ENCODE data around the gene TNFAIP8L3. TPM values are rescaled to one million over a fixed set of nuclear protein-coding genes. Genes with fewer than 3 reads are reported as not detected.

Gene TNFAIP8L3
- total and polyA plus RNA-seq, 7 experiments from 2014 or later = not detected

- no peaks in the 10 kb centered on the region for H3K9me3 Mint-ChIP-seq
- H3K4me1 Mint-ChIP-seq = peaks cover 0 to 38% (median 18%) of the 10 kb centered on the region in 7 donors
- DNase-seq (no peak), ATAC-seq (no peak)
- no peaks in the 10 kb centered on the region for H3K9me3 ChIP-seq (ENCODE audit: control insufficient read depth in 2 of 3, low read length in 3 of 3)
- H3K27me3 ChIP-seq (ENCODE audit: control insufficient read depth in 2 of 2, insufficient read depth in 2 of 2, low read length in 2 of 2) = no peaks in the 10 kb centered on the region
- H3K27me3 Mint-ChIP-seq = peaks cover 0 to 30% (median 27%) of the 10 kb centered on the region in 5 donors
- peak overlapping the region in 2 of 9 donors; percentile 21 to 22 for H3K27ac Mint-ChIP-seq
- peak overlapping the region in 1 of 10 donors; percentile 56 for H3K4me3 Mint-ChIP-seq
- no peaks in the 10 kb centered on the region for H3K36me3 ChIP-seq (ENCODE audit: control insufficient read depth in 2 of 3, insufficient read depth in 3 of 3, low read length in 3 of 3)
- H3K4me3 ChIP-seq (ENCODE audit: low read length) = no peak overlapping the region
- CTCF ChIA-PET = no interaction called here
- no peak overlapping the region for H3K27ac ChIP-seq (ENCODE audit: low read depth, low read length)
- intact Hi-C loops (cut with micrococcal nuclease) = no loop called here
- no peaks in the 10 kb centered on the region for H3K4me1 ChIP-seq (ENCODE audit: control insufficient read depth in 2 of 2, insufficient read depth in 2 of 2, low read length in 2 of 2)
- H3K36me3 Mint-ChIP-seq = peaks cover 0 to 5% (median 0%) of the 10 kb centered on the region in 5 donors
- POLR2A ChIA-PET = no interaction called here
These were observed 18.7 kb downstream of the TNFAIP8L3 start for GRCh38 chr15:51075826-51076523.

GRCh38 chr15:51075364-51075763 lies 19.3 kb downstream of the TNFAIP8L3 start:
- DNase-seq = no peak
- CTCF ChIA-PET = interaction anchor here (0.6 kb wide), 1 partner anchor 202 kb away, joined by 7 read pairs; no protein-coding TSS in a partner anchor
- intact Hi-C loops (cut with micrococcal nuclease) = no loop called here

GRCh38 chr15:51074926-51075325 lies 19.8 kb downstream of the TNFAIP8L3 start:
- H3K36me3 Mint-ChIP-seq = peaks cover 0 to 5% (median 0%) of the 10 kb centered on the region in 5 donors
- CTCF ChIA-PET = interaction anchor here (0.6 kb wide), 1 partner anchor 201 kb away, joined by 7 read pairs; no protein-coding TSS in a partner anchor

More at GRCh38 chr15:51075364-51075763, 19.3 kb downstream of the TNFAIP8L3 start:
- Mint-ChIP-seq H3K4me3 (no peak overlapping the region), H3K4me1 (peaks cover 0 to 38% (median 19%) of the 10 kb centered on the region in 7 donors), H3K27ac (no peak overlapping the region), H3K27me3 (peaks cover 0 to 30% (median 27%) of the 10 kb centered on the region in 5 donors), H3K9me3 (no peaks in the 10 kb centered on the region), H3K36me3 (peaks cover 0 to 5% (median 0%) of the 10 kb centered on the region in 5 donors)
- no peaks in the 10 kb centered on the region for H3K9me3 ChIP-seq (ENCODE audit: control insufficient read depth in 2 of 3, low read length in 3 of 3)
- no peak overlapping the region for H3K4me3 ChIP-seq (ENCODE audit: low read length)
- H3K27me3 ChIP-seq (ENCODE audit: control insufficient read depth in 2 of 2, insufficient read depth in 2 of 2, low read length in 2 of 2) = no peaks in the 10 kb centered on the region
- no peak overlapping the region for H3K27ac ChIP-seq (ENCODE audit: low read depth, low read length)
- H3K4me1 ChIP-seq (ENCODE audit: control insufficient read depth in 2 of 2, insufficient read depth in 2 of 2, low read length in 2 of 2) = no peaks in the 10 kb centered on the region
- ATAC-seq = no peak
- POLR2A ChIA-PET = interaction anchor here (0.6 kb wide), 1 partner anchor 648 kb away, joined by 5 read pairs; no protein-coding TSS in a partner anchor
- no peaks in the 10 kb centered on the region for H3K36me3 ChIP-seq (ENCODE audit: control insufficient read depth in 2 of 3, insufficient read depth in 3 of 3, low read length in 3 of 3)

DNA sequence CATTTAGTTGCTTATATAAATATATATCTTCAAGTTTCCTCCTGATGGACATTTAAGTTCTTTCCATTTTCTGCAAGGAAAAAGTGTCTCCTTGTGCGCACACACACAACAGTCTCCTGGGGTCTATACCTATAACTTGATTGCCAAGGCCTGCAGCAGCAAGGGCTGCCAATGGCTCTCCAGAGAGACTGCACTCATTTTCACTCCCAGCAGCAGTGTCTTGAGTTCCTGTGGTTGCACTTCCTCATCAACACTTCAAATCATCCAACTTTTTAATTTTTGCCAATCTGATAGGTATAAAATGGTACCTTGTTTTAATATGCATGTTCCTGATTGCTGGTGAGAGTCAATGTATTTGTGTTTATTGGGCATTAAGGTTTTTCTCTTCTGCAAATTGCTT lies 23.1 kb downstream of the TNFAIP8L3 start:
- Histone ChIP-seq H3K4me1 (ENCODE audit: control insufficient read depth in 2 of 2, insufficient read depth in 2 of 2, low read length in 2 of 2) (no peaks in the 10 kb centered on the region), H3K9me3 (ENCODE audit: control insufficient read depth in 2 of 3, low read length in 3 of 3) (no peaks in the 10 kb centered on the region), H3K4me3 (ENCODE audit: low read length) (no peak overlapping the region), H3K36me3 (ENCODE audit: control insufficient read depth in 2 of 3, insufficient read depth in 3 of 3, low read length in 3 of 3) (no peaks in the 10 kb centered on the region), H3K27me3 (ENCODE audit: control insufficient read depth in 2 of 2, insufficient read depth in 2 of 2, low read length in 2 of 2) (no peaks in the 10 kb centered on the region), H3K27ac (ENCODE audit: low read depth, low read length) (no peak overlapping the region)
- ATAC-seq (no peak), DNase-seq (peak in 2 of 9 donors; percentile 1 to 9)
- intact Hi-C loops (cut with micrococcal nuclease) = no loop called here
- Mint-ChIP-seq H3K4me1 (peaks cover 0 to 14% (median 11%) of the 10 kb centered on the region in 7 donors), H3K27me3 (peaks cover 2 to 20% (median 11%) of the 10 kb centered on the region in 5 donors), H3K9me3 (no peaks in the 10 kb centered on the region), H3K27ac (peak overlapping the region in 5 of 9 donors; percentile 36 to 83 (median 48)), H3K4me3 (no peak overlapping the region), H3K36me3 (no peaks in the 10 kb centered on the region)
- ChIA-PET POLR2A (no interaction called here), CTCF (no interaction called here)

More at GRCh38 chr15:51074926-51075325, 19.8 kb downstream of the TNFAIP8L3 start:
- Mint-ChIP-seq H3K4me1 (peaks cover 0 to 38% (median 23%) of the 10 kb centered on the region in 7 donors), H3K4me3 (no peak overlapping the region), H3K27ac (no peak overlapping the region), H3K9me3 (no peaks in the 10 kb centered on the region), H3K27me3 (peaks cover 0 to 30% (median 27%) of the 10 kb centered on the region in 5 donors)
- intact Hi-C loops (cut with micrococcal nuclease) = no loop called here
- no peak overlapping the region for H3K27ac ChIP-seq (ENCODE audit: low read depth, low read length)
- no peak for DNase-seq
- no peaks in the 10 kb centered on the region for H3K9me3 ChIP-seq (ENCODE audit: control insufficient read depth in 2 of 3, low read length in 3 of 3)
- no peak overlapping the region for H3K4me3 ChIP-seq (ENCODE audit: low read length)
- H3K4me1 ChIP-seq (ENCODE audit: control insufficient read depth in 2 of 2, insufficient read depth in 2 of 2, low read length in 2 of 2) = no peaks in the 10 kb centered on the region
- no peak for ATAC-seq
- POLR2A ChIA-PET = interaction anchor here (0.6 kb wide), 1 partner anchor 648 kb away, joined by 5 read pairs; no protein-coding TSS in a partner anchor
- H3K36me3 ChIP-seq (ENCODE audit: control insufficient read depth in 2 of 3, insufficient read depth in 3 of 3, low read length in 3 of 3) = no peaks in the 10 kb centered on the region
- no peaks in the 10 kb centered on the region for H3K27me3 ChIP-seq (ENCODE audit: control insufficient read depth in 2 of 2, insufficient read depth in 2 of 2, low read length in 2 of 2)

DNA sequence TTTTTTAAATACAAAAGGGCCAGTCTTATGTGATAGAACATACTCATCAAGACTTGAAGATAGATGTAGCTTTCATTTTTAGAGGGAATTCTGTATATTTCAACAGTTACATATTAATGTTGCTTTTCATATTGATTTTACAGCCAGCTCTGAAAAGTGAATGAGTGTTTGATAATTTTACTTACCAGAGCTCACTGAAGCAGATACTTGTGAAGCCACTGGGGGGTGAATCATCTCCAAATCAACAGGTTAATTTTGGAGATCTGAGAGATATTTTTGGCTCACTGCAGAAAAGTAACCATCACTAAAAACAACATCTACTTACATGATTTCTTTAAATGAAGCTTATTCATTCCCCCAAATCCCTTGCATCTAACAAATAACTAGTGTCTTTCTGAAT lies 24.7 kb downstream of the TNFAIP8L3 start:
- Mint-ChIP-seq H3K27ac (no peak overlapping the region), H3K4me3 (no peak overlapping the region), H3K9me3 (no peaks in the 10 kb centered on the region), H3K36me3 (no peaks in the 10 kb centered on the region), H3K27me3 (peaks cover 6 to 19% (median 12%) of the 10 kb centered on the region in 5 donors), H3K4me1 (peaks cover 0 to 14% (median 9%) of the 10 kb centered on the region in 7 donors)
- DNase-seq (no peak), ATAC-seq (no peak)
- Histone ChIP-seq H3K27me3 (ENCODE audit: control insufficient read depth in 2 of 2, insufficient read depth in 2 of 2, low read length in 2 of 2) (no peaks in the 10 kb centered on the region), H3K9me3 (ENCODE audit: control insufficient read depth in 2 of 3, low read length in 3 of 3) (no peaks in the 10 kb centered on the region), H3K27ac (ENCODE audit: low read depth, low read length) (no peak overlapping the region), H3K4me1 (ENCODE audit: control insufficient read depth in 2 of 2, insufficient read depth in 2 of 2, low read length in 2 of 2) (no peaks in the 10 kb centered on the region), H3K36me3 (ENCODE audit: control insufficient read depth in 2 of 3, insufficient read depth in 3 of 3, low read length in 3 of 3) (no peaks in the 10 kb centered on the region), H3K4me3 (ENCODE audit: low read length) (no peak overlapping the region)
- ChIA-PET CTCF (no interaction called here), POLR2A (interaction anchor here (0.9 kb wide), 1 partner anchor 13 kb away, joined by 3 read pairs; no protein-coding TSS in a partner anchor)
- intact Hi-C loops (cut with micrococcal nuclease) = no loop called here

DNA sequence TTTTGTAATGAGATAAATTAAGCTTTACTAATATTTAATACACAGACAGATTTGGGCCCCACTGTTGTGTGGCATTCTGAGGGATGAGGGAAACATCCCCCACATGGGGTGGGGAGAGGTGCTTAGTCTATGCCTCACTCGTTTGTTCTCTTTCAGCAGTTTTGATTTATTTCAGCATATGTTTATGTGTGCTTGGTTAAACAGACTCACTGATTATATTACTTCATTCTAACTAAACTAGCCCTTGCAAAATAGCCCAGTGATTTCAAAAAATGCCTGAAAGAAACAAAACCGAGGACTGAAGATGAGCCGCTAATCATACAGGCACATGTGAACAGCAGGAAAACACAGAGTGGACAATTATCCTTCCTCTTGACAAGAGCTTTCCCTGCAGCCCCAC lies 27.2 kb downstream of the TNFAIP8L3 start:
- no peaks in the 10 kb centered on the region for H3K4me1 ChIP-seq (ENCODE audit: control insufficient read depth in 2 of 2, insufficient read depth in 2 of 2, low read length in 2 of 2)
- Mint-ChIP-seq H3K36me3 (no peaks in the 10 kb centered on the region), H3K4me3 (no peak overlapping the region), H3K27ac (no peak overlapping the region), H3K4me1 (peaks cover 0 to 14% (median 9%) of the 10 kb centered on the region in 7 donors), H3K27me3 (peaks cover 11 to 29% (median 21%) of the 10 kb centered on the region in 5 donors), H3K9me3 (no peaks in the 10 kb centered on the region)
- POLR2A ChIA-PET = no interaction called here
- H3K4me3 ChIP-seq (ENCODE audit: low read length) = no peak overlapping the region
- no peaks in the 10 kb centered on the region for H3K9me3 ChIP-seq (ENCODE audit: control insufficient read depth in 2 of 3, low read length in 3 of 3)
- no peak overlapping the region for H3K27ac ChIP-seq (ENCODE audit: low read depth, low read length)
- CTCF ChIA-PET = no interaction called here
- DNase-seq (no peak), ATAC-seq (no peak)
- no peaks in the 10 kb centered on the region for H3K36me3 ChIP-seq (ENCODE audit: control insufficient read depth in 2 of 3, insufficient read depth in 3 of 3, low read length in 3 of 3)
- intact Hi-C loops (cut with micrococcal nuclease) = no loop called here
- no peaks in the 10 kb centered on the region for H3K27me3 ChIP-seq (ENCODE audit: control insufficient read depth in 2 of 2, insufficient read depth in 2 of 2, low read length in 2 of 2)
